CD4-positive, alpha-beta T cell treated with Interleukin-10 for 1 hour (primary cell): ENCODE results near the gene PPME1.

Source experiments
- DNase-seq: peaks from one replicate; pipeline ENCODE4 v3.0.0-alpha.2; 2020

PPME1 gene

GRCh38 chr11:74162681-74163467 is 8.2 kb upstream of the PPME1 start:
- DNase-seq = no peak

GRCh38 chr11:74168838-74169237 is 2.3 kb upstream of the PPME1 start:
- no peak for DNase-seq

GRCh38 chr11:74169738-74170458 is 1.2 kb upstream of the PPME1 start:
- DNase-seq = no peak

- no peak for DNase-seq
These were observed 510 bp downstream of the PPME1 start for GRCh38 chr11:74171630-74171968.

- DNase-seq = no peak
These were observed 908 bp downstream of the PPME1 start for GRCh38 chr11:74171997-74172396.

GRCh38 chr11:74175920-74176319 is 4.8 kb downstream of the PPME1 start:
- no peak for DNase-seq

- DNase-seq = no peak
These were observed 8.4 kb downstream of the PPME1 start for GRCh38 chr11:74179234-74180052.

- no peak for DNase-seq
These were observed 11.5 kb downstream of the PPME1 start for GRCh38 chr11:74182635-74183034.

GRCh38 chr11:74185285-74185684 is 14.2 kb downstream of the PPME1 start:
- DNase-seq = no peak

GRCh38 chr11:74185695-74186094 is 14.6 kb downstream of the PPME1 start:
- DNase-seq = no peak

GRCh38 chr11:74195828-74196227 is 24.7 kb downstream of the PPME1 start:
- no peak for DNase-seq

GRCh38 chr11:74196781-74197486 is 25.8 kb downstream of the PPME1 start:
- DNase-seq = no peak

GRCh38 chr11:74203966-74204365 is 32.9 kb downstream of the PPME1 start:
- no peak for DNase-seq

GRCh38 chr11:74204701-74205100 is 33.6 kb downstream of the PPME1 start:
- DNase-seq = no peak

GRCh38 chr11:74205181-74205580 is 34.1 kb downstream of the PPME1 start:
- no peak for DNase-seq

- no peak for DNase-seq
These were observed 35.7 kb downstream of the PPME1 start for GRCh38 chr11:74206746-74207145.

- no peak for DNase-seq
These were observed 37.4 kb downstream of the PPME1 start for GRCh38 chr11:74208507-74208906.

- no peak for DNase-seq
These were observed 41.4 kb downstream of the PPME1 start for GRCh38 chr11:74212533-74212932.

- no peak for DNase-seq
These were observed 49.3 kb downstream of the PPME1 start for GRCh38 chr11:74220376-74220775.

GRCh38 chr11:74221816-74222215 is 50.7 kb downstream of the PPME1 start:
- no peak for DNase-seq

- DNase-seq = no peak
These were observed 54.5 kb downstream of the PPME1 start for GRCh38 chr11:74225565-74225964.

- no peak for DNase-seq
These were observed 55.8 kb downstream of the PPME1 start for GRCh38 chr11:74226907-74227306.
